ENCODE data around the gene DYNLL1.
A peak's percentile ranks its signal among the peaks of the same experiment; 100 is the strongest.
"Not testable (repeated sequence)": the region's sequence is repeated elsewhere in the genome, so short reads cannot be mapped to it uniquely, and the experiment has no call there.

Gene DYNLL1

DNA sequence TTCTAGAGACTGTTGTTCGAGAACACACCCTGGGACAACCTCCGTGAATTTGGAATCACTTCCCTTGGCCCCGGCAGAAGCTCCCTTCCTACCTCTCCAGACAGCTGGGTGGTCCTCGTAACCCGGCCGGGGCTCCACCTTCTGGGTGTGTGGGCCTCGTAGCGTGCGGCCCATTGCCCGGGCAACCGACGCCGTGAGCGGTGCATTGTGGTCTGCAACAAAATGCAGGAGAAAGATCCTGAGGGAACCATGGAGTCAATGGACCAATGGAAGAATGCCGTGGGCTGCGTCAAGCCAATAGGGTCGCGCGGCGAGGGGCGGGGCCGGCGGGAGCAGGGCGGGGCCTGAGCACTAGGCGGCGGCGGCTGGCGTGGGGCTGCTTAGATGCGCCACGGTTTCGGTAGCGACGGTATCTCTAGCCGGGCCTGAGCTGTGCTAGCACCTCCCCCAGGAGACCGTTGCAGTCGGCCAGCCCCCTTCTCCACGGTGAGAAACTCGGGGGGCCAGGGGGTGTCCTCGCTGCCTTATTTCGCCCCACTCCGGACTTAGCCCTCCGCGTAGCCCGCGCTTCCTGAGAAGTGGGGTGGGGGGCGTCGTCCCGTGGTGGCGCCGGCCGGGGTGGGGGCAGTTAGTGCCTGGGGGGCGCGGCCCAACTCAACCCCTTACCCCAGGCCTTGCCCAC lies at the start of gene DYNLL1:
TSS of gene DYNLL1 (plus strand) at position 383 of the 682 bp plus-strand sequence. CDS start 309 bp downstream, outside the sequence.
- peak; percentile 95 for DNase-seq

- DNase-seq, result not testable (repeated sequence)
These were observed 49.1 kb upstream of the DYNLL1 start for GRCh38 chr12:120446844-120447178.

- no peak for DNase-seq
These were observed 47.9 kb upstream of the DYNLL1 start for GRCh38 chr12:120447992-120448391.

DNA sequence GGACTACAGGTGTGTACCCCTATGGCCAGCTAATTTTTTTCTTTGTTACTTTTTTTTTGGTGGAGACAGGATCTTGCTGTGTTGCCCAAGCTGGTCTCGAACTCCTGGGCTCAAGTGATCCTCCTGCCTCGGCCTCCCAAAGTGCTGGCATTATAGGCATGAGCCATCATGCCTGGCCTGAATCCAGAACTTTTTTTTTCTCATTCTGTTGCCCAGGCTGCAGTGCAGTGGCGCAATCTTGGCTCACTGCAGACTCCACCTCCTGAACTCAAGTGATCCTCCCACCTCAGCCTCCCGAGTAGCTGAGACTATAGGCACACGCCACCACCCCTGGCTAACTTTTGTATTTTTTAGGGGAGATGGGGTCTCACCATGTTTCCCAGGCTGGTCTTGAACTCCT lies 43.4 kb upstream of the DYNLL1 start:
- DNase-seq, result not testable (repeated sequence)

GRCh38 chr12:120453060-120453750 lies 42.7 kb upstream of the DYNLL1 start:
- DNase-seq, result no peak

GRCh38 chr12:120453977-120454376 lies 41.9 kb upstream of the DYNLL1 start:
- no peak for DNase-seq

GRCh38 chr12:120455302-120455701 lies 40.6 kb upstream of the DYNLL1 start:
- DNase-seq, result no peak

DNA sequence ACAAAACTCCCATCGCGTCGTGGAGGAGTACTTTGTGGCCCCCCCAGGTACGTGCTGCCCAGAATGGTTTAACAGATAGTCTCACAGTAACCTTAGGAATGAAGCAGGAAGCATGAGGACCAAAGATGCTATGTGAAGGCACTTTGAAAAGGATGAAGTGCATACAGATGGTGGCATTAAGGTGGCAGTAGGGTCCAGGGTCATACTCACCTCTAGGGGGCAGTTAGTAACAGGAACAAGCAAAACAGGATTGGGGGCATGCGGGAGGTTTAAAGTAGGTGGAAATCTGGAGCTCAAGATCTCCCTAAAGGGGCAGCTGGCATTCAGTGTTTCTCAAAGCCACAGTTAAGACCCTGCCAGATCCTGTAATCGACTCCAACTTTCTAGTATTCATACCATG lies 38.8 kb upstream of the DYNLL1 start:
- no peak for DNase-seq

- DNase-seq, result no peak
These were observed 35.8 kb upstream of the DYNLL1 start for GRCh38 chr12:120460157-120460556.

- DNase-seq, result no peak
These were observed 33.7 kb upstream of the DYNLL1 start for GRCh38 chr12:120462099-120462640.

GRCh38 chr12:120463712-120464111 lies 32.2 kb upstream of the DYNLL1 start:
- DNase-seq, result no peak

GRCh38 chr12:120465756-120466155 lies 30.2 kb upstream of the DYNLL1 start:
- DNase-seq, result no peak

DNA sequence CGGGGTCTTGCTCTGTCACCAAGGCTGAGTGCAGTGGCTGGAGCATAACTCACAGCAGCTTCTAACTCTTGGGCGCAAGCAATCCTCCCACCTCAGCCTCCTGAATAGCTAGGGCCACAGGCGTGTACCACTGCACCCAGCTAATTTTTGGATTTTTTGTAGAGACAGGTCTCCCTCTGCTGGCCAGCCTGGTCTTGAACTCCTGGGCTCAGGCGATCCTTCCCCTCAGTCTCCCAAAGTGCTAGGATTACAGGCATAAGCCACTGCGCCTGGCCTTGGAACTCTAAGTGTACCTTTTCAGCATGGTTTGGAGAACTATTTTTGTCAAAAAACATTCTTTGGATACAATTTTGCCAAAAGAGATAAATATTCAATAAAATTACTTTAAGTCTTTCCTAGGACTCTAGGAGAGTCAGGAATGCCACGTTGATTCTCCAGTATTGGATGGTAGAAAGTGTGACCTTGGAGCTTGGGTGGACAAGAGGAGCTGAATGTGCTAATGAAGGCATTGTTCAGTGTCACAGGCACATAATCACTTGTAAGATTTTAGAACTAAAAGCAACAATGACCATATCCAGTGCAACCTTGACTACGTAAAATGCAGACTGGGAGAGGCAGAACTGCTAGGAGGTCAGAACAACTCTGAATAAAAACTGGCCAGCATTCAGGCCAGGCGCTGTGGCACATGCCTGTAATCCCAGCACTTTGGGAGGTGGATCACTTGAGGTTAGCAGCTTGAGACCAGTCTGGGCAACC lies 29.2 kb upstream of the DYNLL1 start:
- DNase-seq, result peak; percentile 34

DNA sequence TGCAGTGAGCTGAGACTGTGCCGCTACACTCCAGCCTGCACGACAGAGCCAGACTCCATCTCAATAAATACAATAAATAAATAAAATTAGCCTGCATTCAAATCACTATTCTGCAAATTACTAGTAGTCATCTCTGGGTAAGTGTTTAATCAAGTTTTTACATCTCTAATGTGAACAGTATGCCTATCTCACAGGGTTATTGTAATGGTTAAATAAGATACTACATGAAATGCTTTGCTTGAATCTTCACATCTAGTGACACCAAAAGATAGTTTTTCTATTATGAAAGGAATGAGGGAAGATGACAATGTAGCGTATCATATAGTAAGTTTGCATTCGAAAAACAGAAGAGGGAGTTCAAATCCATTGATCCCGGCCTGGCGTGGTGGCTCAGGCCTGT lies 28.5 kb upstream of the DYNLL1 start:
- DNase-seq, result no peak

GRCh38 chr12:120468325-120468820 lies 27.5 kb upstream of the DYNLL1 start:
- DNase-seq, result no peak

- DNase-seq, result peak; percentile 55
These were observed 27.0 kb upstream of the DYNLL1 start for GRCh38 chr12:120468821-120469449.

- DNase-seq, result peak; percentile 94
These were observed 26.3 kb upstream of the DYNLL1 start, which contains the start of gene SRSF9 for GRCh38 chr12:120469450-120470149. Gene SRSF9, minus strand, starts transcription at chr12:120469748. Its CDS starts 139 bp downstream, at chr12:120469609.

GRCh38 chr12:120470150-120470784 lies 25.6 kb upstream of the DYNLL1 start:
- no peak for DNase-seq

- no peak for DNase-seq
These were observed 23.4 kb upstream of the DYNLL1 start for GRCh38 chr12:120472521-120472920.

GRCh38 chr12:120473807-120474615 lies 21.9 kb upstream of the DYNLL1 start:
- no peak for DNase-seq

DNA sequence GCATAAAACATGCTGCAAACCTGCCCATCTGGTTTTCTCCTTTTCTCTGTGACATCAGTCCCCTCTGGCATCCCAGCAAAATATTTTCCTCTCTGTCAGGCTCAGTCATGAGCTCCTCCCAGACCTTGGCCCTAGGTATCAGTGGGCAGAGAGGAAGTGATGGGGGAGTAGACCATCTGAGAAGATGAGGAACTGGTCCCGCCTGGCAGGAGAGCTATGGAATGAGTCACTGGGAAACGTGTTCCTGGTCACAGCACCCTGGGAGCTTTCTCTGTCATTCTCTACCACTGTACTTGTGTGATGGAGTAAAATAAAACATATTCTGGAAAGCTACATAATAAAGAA lies 21.3 kb upstream of the DYNLL1 start:
- DNase-seq, result no peak

Measured in NCI-H2171 (cell line).